Midbrain (tissue), 1 donor: ENCODE measurements around the gene RPRD1A.
"Not testable (repeated sequence)": the region's sequence is repeated elsewhere in the genome, so short reads cannot be mapped to it uniquely, and the experiment has no call there.

Experiments used
- DNase-seq: peaks from one replicate; lab custom pipeline; 2025; lab: John Stamatoyannopoulos, UW

RPRD1A gene

GRCh38 chr18:35969676-35970075 is 97.7 kb downstream of the RPRD1A start:
- DNase-seq = no peak

- no peak for DNase-seq
Observed at GRCh38 chr18:35968278-35968880, 99.0 kb downstream of the RPRD1A start.

DNA sequence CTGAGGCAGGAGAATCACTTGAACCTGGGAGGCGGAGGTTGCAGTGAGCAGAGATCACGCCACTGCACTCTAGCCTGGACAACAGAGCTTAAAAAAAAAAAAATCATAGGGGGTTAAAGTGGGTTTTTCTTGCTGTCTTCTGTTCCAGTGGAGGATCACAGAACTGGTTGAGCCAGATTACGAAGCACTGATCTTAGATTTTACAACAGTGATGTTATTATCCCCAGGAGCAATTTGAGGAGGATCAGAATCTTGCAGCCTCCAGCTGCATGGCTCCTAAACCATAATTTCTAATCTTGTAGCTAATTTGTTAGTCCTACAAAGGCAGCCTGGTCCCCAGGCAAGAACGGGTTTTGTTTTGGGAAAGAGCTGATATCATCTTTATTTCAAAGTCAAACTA is 99.5 kb downstream of the RPRD1A start:
- DNase-seq = not testable (repeated sequence)

GRCh38 chr18:35964319-35964718 is 103.0 kb downstream of the RPRD1A start:
- DNase-seq = no peak

GRCh38 chr18:35962320-35962719 is 105.0 kb downstream of the RPRD1A start:
- DNase-seq = no peak

GRCh38 chr18:35956226-35956625 is 111.1 kb downstream of the RPRD1A start:
- DNase-seq = no peak

GRCh38 chr18:35953688-35954087 is 113.7 kb downstream of the RPRD1A start:
- no peak for DNase-seq

DNA sequence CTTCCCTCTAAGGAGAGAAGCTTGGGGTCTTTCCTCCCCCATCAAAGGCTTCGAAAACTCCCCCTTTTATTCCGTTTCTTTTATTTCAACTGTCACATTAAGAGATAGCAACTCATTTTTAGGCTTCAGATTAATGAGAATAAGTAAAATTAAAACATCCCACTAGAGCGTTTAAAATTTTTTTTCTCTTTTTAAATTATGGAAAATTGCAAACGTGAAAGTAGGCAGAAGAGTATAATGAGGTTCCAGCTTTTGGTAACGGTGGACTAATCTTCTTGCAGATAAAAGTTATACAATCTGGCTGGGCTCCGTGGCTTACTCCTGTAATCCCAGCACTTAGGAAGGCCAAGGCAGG is 116.8 kb downstream of the RPRD1A start:
- no peak for DNase-seq

GRCh38 chr18:35949903-35950627 is 117.3 kb downstream of the RPRD1A start:
- peak; percentile 71 for DNase-seq

GRCh38 chr18:35949090-35949489 is 118.3 kb downstream of the RPRD1A start:
- DNase-seq = no peak

DNA sequence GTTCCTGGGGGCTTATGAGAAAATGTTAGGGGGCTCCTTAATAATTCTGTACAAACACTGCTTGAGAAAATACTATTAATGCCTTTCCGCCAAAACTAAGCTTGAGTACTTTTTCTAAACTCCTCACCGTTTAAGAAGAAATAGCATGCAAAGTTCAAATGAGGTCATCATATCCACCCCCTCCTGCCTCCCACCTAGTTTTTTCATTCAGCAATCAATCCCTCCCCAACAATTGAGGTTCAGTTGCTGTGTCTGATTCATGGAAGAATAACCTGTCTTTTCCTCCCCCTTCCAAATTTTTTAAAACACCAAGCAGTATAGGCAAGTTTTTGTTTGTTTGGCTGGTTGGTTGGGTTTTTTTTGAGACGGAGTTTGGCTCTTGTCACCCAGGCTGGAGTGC is 119.3 kb downstream of the RPRD1A start:
- DNase-seq = no peak

DNA sequence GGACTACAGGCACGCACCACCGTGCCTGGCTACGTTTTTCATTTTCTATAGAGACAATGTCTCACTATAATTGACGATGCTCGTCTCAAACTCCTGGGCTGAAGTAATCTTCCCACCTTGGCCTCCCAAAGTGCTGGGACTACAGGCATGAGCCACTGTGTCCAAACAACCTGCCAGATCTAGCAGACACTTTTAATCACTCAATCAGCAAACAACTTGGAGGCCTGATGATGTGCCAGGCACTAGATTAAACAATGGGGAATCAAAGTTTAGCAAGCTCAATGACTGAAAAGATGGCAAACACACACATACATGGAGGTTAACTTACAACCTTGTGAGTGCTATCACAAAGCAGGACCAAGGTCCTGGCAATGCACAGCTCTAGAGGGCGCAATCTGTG is 124.7 kb downstream of the RPRD1A start:
- DNase-seq = no peak

DNA sequence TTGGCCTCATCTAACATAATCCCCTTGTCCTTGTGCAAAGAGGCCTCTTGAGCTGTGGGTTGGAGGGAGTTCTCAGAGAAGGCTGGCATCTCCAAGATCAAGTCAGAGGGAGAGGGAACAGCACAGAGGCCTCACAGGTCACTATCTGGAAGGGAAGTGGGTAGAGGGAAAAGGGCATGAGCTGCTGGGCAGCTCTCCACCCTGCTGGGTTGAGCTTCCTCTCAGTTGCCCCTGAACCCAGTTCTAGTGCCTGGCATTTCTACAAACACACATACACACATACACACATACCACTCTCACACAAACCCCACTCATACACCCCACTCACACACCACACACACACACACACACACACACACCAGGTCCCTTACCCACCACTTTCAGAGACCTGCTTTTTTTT is 125.2 kb downstream of the RPRD1A start:
- DNase-seq = no peak

DNA sequence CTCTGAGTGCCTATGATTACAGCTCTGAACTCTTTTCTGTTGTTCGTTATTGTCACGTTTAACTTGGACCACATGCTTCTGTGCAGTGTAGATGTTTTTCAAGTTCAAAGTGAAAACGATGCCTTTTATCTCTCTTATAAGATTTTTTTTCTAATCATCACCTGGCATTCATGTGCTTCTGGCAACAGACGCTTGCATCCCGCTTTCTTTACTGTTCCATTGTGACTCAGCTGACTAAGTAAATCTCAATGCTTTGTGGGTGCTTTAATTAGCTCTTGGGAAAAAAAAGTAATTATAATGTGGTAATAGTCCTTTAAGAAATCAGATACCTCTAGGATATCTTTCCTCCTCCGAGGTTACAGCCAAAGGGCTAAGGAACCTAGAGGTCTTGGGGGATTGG is 126.1 kb downstream of the RPRD1A start:
- DNase-seq = no peak
